GM18861 (cell line): ENCODE measurements around the gene BAG1.

ENCODE experiments used
- ATAC-seq: cut with Tn5 transposase; IDR thresholded peaks from one replicate; pipeline ENCODE4 v1.9.1; 2021; ENCODE audit not compliant: unreplicated experiment

BAG1 gene

GRCh38 chr9:33244137-33244784 is 20.2 kb downstream of the BAG1 start:
- ATAC-seq, result no peak

GRCh38 chr9:33242609-33243134 is 21.8 kb downstream of the BAG1 start:
- ATAC-seq, result no peak

- ATAC-seq, result no peak
Measured at GRCh38 chr9:33241298-33241697, 23.2 kb downstream of the BAG1 start.

DNA sequence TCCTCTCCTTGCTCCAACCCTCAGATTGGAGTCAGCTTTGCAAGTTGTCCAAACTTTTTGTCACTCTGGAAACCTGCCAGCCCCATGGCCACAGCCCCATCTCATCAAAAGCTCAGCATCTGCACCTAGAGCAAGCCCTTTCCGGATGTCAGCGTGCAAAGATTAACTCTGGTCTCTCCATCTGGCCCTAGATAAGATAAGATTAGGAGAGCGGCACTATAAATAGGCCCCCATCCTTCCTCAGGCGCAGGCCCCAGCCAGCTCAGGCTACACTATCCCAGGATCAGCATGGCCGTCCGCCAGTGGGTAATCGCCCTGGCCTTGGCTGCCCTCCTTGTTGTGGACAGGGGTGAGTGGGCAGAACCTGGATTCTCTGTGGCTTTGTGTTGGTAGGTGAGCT is 24.6 kb downstream of the BAG1 start, which contains the start of gene SPINK4:
Gene SPINK4 (plus strand): TSS at position 247 of the 400 bp plus-strand sequence. CDS start 42 bp downstream, at position 289.
- ATAC-seq, result no peak

DNA sequence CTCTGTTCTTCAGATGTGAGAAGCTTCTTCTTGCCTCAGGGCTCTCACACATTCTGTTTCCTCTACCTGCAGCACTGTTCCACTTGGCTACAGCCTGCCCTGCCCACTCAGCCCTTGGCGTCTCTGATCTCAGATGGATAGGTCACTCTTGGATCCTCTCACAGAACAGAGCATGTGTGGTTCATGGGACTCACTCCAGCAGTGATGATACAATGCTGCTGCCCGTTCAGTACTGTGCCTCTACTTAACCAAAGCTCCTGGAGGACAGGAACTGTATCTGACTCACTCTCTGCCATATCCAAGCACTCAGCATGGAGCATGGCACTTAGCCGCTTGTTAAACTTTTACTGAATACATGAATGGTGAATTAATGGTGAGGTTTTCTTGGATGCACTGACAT is 27.9 kb downstream of the BAG1 start:
- no peak for ATAC-seq

DNA sequence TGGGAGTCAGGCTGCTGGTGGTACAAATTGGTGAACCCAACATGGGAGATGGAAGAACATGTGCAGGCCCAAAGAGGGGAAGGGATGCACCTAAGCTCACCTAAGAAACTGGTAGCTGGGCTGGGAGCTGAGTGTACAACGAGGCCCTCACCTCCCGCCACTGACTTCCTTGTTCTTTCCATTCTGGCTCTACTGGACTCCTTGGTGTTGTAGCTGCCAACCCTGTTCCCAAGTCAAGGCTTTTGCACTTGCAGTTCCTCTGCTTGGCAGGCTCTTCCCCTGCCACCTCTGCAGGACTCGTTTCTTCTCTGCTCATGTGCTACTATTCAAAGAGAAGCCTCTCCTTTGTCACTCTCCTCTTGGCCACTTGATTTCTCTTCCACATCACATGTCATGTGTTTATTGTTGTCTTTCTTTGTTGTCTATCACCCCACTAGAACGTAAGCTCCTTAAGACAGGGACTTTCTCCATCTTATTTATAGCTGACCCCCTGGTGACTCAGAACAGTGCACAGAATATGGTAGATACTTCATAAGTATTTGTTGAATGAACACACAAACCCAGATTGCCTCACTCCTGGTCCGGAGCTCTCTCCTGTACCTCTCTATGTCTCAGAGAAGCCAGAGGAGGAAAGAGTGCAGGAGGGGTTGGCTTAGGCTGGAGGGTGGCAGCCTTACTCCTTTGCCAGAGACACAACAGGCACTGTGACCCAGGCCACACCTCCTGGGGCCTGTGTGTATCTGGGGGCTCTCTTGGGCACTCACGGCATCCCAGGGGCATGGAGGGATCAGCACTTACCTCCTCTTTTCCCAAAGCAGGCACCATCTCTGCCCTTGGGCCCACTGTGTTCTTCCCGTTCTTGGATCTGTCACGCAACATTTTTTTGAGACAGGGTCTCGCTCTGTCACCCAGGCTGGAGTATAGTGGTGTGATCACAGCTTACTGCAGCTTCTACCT is 29.7 kb downstream of the BAG1 start:
- ATAC-seq, result no peak

DNA sequence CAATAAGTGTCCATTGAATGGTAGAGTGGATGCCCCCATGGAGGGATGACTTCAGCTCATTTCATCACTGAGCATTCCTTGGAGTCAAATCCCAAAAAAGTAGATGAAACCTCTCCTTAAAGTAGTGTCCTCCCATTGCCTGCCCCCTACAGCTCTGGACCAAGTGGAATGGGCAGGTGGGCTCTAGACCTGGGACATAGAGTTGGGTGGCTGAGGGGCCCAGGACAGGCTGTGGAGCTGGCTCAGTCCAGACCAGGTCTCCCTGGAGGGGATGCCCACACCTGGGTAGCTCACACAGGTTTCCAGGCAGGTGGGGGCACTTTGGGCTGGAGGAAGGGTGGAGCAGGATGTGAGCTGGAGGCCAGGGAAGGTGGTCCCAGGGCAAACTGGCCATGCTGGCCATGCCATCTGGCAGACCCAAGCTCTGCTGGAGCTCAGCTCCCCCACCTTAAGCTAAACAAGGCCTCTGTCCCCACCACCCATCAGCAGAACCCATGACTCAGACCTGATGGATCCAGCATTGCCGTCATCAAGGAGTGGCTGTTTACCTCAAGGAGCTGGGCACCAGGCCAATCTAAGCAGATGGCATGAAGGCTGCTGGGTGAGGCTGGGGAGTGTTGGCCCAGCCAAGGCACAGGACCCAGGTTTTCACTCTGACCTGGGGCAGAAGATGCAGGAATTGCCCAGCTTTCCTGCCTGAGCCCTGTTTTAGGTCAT is 30.7 kb downstream of the BAG1 start:
- ATAC-seq, result no peak

DNA sequence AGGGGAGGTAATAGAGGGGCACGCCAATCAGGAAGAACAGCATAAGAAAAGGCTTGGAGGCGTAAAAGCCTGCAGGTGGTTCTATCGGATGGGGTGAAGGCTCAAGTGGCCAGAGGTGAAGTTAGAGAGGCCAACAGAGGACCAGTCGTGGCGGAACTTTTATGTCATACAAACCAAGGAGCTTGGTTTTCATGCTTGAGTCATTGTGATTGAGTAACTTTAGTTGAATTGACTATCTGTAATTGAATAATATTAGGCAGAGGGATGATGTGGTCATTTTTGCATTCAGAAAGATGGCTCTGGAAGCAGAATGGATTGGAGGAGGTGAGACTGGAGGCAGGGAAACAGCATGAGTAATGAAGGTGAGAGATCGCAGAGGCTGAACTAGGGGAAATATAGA is 31.7 kb downstream of the BAG1 start:
- ATAC-seq, result no peak

- ATAC-seq, result no peak
Measured at GRCh38 chr9:33231623-33231942, 32.9 kb downstream of the BAG1 start.

DNA sequence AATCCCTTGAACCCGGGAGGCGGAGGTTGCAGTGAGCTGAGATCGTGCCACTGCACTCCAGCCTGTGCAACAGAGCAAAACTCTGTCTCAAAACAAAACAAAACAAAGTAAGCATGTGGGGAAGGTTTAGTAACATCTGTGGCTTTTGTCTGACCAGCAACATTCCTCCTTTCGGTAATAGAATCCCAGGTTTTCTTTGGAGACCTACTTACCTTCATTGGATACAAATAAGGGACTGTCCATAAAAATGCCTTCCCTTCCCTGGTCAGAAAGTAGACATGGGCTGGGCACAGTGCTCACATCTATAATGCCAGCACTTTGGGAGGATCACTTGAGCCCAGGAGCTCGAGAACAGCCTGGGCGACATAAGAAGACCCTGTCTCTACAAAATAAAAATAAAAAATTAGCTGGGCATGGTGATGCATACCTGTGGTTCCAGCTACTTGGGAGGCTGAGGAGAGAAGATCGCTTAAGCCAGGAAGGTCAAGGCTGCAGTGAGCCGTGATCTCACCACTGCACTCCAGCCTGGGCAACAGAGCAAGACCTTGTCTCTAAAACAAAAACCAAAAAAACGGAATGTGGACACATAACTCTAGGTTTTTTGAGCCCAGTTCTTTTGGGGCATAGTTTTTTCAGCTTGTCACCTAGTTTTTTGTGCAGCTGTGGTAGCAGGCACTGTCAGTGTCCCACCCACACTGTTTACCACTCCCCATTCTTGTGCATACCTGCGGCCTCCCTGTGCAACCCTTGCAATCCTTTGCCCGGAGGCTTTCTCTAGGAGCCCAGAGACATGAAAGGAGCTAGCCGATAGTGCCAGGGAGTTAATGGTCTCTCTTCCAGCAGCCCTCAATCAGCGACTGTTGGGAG is 33.5 kb downstream of the BAG1 start:
- ATAC-seq, result no peak

- ATAC-seq, result no peak
Measured at GRCh38 chr9:33229359-33230114, 35.0 kb downstream of the BAG1 start.

GRCh38 chr9:33228606-33229005 is 35.9 kb downstream of the BAG1 start:
- ATAC-seq, result no peak

DNA sequence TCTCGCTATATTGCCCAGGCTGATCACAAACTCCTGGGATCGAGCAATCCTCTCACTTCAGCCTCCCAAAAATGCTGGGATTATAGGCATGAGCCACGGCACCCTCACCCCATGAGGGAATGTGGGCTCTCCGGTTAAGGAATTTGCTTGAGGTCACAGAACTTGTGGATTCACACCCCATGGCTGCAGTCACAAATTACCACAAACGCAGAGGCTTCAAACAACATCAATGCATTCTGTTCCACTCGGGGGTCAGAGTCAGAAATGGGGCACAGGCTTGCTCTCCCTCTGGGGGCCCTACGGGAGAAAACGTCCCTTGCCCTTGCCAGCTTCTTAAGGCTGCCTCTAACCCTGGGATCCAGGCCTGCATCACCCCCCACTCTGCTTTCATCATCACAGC is 36.8 kb downstream of the BAG1 start:
- ATAC-seq, result no peak

DNA sequence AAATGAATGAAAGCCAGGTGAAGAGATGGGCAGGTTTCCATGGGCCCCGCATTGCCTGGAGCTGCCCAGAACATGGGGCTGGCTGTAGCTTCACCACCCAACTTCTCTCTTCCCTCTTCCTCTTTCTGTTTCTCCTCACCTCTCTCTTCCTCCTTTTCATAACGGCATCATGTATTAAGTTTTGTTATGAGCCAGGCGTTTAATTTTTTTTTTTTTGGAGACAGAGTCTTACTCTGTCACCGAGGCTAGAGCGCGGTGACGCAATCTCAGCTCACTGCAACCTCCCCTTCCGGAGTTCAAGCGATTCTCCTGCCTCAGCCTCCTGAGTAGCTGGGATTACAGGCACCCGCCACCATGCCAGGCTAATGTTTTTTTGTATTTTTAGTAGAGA is 37.5 kb downstream of the BAG1 start:
- no peak for ATAC-seq

DNA sequence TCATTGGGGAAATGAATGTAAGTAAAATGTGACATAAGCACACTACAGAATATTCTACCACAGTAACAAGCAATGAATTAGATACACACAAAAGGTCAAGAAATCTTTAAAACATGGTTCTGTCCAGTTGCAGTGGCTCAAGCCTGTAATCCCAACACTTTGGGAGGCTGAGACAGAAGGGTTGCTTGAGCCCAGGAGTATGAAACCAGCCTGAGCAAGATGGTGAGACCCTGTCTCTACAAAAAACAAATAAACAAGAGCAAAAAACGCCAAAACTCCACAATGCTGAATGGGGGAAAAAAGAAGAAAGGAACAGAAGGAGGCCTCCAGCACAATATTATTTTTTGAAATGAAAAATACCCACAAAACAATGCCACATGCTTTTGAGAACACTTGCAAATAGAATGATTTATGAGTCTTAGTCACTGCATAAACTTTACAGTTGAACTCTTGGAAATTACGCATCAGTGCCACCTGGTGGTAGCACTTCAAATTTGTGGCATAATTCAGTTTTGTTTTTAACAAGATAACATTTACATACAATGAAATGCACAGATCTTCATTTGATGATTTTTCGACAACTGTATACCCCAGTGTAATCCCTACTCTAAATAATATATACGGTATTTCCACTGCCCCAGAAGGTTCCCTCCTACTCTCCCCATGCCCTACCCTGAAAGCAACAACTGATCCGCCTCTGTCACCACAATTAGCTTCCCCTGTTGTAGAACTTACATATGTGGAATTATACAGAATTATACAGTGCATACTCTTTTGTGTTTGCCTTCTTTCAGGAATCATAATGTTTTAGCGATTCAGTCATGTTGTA is 39.0 kb downstream of the BAG1 start:
- peak; percentile 46 for ATAC-seq

GRCh38 chr9:33223696-33224095 is 40.8 kb downstream of the BAG1 start:
- ATAC-seq, result no peak

GRCh38 chr9:33222031-33222430 is 42.5 kb downstream of the BAG1 start:
- no peak for ATAC-seq

DNA sequence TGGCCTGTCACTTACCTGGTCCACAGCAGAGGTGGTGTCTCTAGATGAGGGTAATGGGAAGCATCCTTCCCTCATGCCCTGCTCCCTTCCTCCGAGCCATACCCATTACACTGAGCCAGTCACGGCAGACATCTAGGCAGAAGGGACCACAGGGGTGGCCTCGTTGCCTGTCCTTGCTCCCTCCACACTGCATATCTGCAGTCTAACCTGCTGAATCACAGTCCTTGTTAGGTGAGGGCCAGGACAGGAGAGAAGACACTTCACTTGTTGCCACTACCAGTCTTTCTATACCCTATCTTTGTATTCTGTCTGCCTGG is 43.0 kb downstream of the BAG1 start:
- no peak for ATAC-seq
